Spleen (tissue), 7 donors: ENCODE results near the gene CIITA.

Experiments
- POLR2A ChIP-seq, 3 donors: fragments of 450-650 bp; IDR thresholded peaks; one replicate each; pipeline ENCODE4 v1.5.1; 2017; ENCODE audit warnings: antibody characterized with exemption in 3 of 3, mild to moderate bottlenecking in 1 of 3
- TF ChIP-seq, protein P1 (sequence below), 11 experiments: fragments of 200-600 bp in 7 of 11; fragments of 450-650 bp in 4 of 11; sonication (generic) in 4 of 11; IDR thresholded peaks in 8 of 11; conservative IDR thresholded peaks in 3 of 11; 1 replicate in 7 of 11; 2 replicates in 4 of 11; pipeline versions ENCODE4 v1.4.0 to v1.8.0; 2016 to 2021; ENCODE audit warnings: antibody characterized with exemption in 11 of 11, inconsistent platforms in 4 of 11, mild to moderate bottlenecking in 1 of 11
- donor health status: DM: no; HTN: no; CAD: no; lungs with moderate emphysema.
- donor health status: DM: no; HTN: no; CAD: no.
- donor health status: DM: no; HTN: no; CAD: no.

DNA sequence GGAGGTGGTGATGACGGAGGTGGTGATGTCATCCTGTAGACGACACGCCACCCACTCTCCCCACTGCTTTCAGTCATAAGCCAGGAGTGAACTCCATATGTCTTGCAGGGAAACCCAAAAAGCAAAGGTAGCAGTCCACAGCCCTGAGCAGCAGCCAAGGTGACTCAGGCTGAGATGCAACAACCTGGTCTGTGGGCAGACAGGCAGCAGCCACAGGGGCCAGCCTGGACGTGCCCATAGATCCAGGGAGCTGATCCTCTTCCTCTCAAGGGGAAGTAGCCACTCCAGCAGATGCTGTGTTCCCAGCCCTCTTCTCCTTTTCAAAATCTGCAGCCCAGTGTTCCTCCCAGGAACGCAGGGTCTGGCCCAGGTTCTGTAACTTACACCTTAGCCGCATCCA is 17.3 kb upstream of the CIITA start:
- no peak for TF ChIP-seq POLR2A (IDR thresholded peaks at IDR 0.05)
- TF ChIP-seq, protein P1, sequence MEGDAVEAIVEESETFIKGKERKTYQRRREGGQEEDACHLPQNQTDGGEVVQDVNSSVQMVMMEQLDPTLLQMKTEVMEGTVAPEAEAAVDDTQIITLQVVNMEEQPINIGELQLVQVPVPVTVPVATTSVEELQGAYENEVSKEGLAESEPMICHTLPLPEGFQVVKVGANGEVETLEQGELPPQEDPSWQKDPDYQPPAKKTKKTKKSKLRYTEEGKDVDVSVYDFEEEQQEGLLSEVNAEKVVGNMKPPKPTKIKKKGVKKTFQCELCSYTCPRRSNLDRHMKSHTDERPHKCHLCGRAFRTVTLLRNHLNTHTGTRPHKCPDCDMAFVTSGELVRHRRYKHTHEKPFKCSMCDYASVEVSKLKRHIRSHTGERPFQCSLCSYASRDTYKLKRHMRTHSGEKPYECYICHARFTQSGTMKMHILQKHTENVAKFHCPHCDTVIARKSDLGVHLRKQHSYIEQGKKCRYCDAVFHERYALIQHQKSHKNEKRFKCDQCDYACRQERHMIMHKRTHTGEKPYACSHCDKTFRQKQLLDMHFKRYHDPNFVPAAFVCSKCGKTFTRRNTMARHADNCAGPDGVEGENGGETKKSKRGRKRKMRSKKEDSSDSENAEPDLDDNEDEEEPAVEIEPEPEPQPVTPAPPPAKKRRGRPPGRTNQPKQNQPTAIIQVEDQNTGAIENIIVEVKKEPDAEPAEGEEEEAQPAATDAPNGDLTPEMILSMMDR (IDR thresholded peaks at IDR 0.05 in 8 of 11, conservative IDR thresholded peaks at IDR 0.05 in 3 of 11): no peak
